ENCODE results near the gene PIAS4.

The PIAS4 gene

GRCh38 chr19:4023600-4024398 lies 16.3 kb downstream of the PIAS4 start:
- no peak for DNase-seq (ENCODE audit: low read depth)

GRCh38 chr19:4025317-4025716 lies 17.8 kb downstream of the PIAS4 start:
- DNase-seq (ENCODE audit: low read depth): no peak

- no peak for DNase-seq (ENCODE audit: low read depth)
Measured at GRCh38 chr19:4027146-4027545, 19.6 kb downstream of the PIAS4 start.

- DNase-seq (ENCODE audit: low read depth): no peak
Measured at GRCh38 chr19:4028334-4029246, 21.1 kb downstream of the PIAS4 start.

GRCh38 chr19:4029247-4029614 lies 21.7 kb downstream of the PIAS4 start:
- DNase-seq (ENCODE audit: low read depth): no peak

GRCh38 chr19:4030552-4030951 lies 23.0 kb downstream of the PIAS4 start:
- no peak for DNase-seq (ENCODE audit: low read depth)

GRCh38 chr19:4030981-4031380 lies 23.4 kb downstream of the PIAS4 start:
- DNase-seq (ENCODE audit: low read depth): no peak

GRCh38 chr19:4031420-4031819 lies 23.9 kb downstream of the PIAS4 start:
- no peak for DNase-seq (ENCODE audit: low read depth)

GRCh38 chr19:4032436-4032835 lies 24.9 kb downstream of the PIAS4 start:
- no peak for DNase-seq (ENCODE audit: low read depth)

- DNase-seq (ENCODE audit: low read depth): no peak
Measured at GRCh38 chr19:4033028-4033956, 25.8 kb downstream of the PIAS4 start.

GRCh38 chr19:4034048-4035017 lies 26.8 kb downstream of the PIAS4 start:
- no peak for DNase-seq (ENCODE audit: low read depth)

GRCh38 chr19:4035018-4035566 lies 27.6 kb downstream of the PIAS4 start:
- DNase-seq (ENCODE audit: low read depth): no peak

GRCh38 chr19:4035582-4035981 lies 28.0 kb downstream of the PIAS4 start:
- DNase-seq (ENCODE audit: low read depth): no peak

- no peak for DNase-seq (ENCODE audit: low read depth)
Measured at GRCh38 chr19:4036576-4037300, 29.2 kb downstream of the PIAS4 start.

- no peak for DNase-seq (ENCODE audit: low read depth)
Measured at GRCh38 chr19:4037301-4037949, 29.9 kb downstream of the PIAS4 start.

- DNase-seq (ENCODE audit: low read depth): no peak
Measured at GRCh38 chr19:4038057-4038456, 30.5 kb downstream of the PIAS4 start.

GRCh38 chr19:4038661-4039423 lies 31.3 kb downstream of the PIAS4 start:
- no peak for DNase-seq (ENCODE audit: low read depth)

GRCh38 chr19:4042064-4042730 lies 34.7 kb downstream of the PIAS4 start:
- DNase-seq (ENCODE audit: low read depth): no peak
